IMR-90 (cell line): ENCODE data around the gene MCUB. TPM values are rescaled to one million over a fixed set of nuclear protein-coding genes. Genes with fewer than 3 reads are reported as not detected.

Experiments used
- ATAC-seq: fragments of 200-7000 bp; cut with Tn5 transposase; 2 replicates; pipeline ENCODE4 v1.9.1; 2020; ENCODE audit warnings: low read depth, mild to moderate bottlenecking, moderate library complexity
- BruUV-seq: library from RNA; stranded (reverse); fragments of 400-500 nt; replicated peaks from 2 replicates; lab custom pipeline; 2021; lab: Mats Ljungman, UMichigan
- CTCF ChIA-PET: fragments of 300-600 bp; formaldehyde crosslinking; extraction: SDS; loops from one replicate; lab custom pipeline; 2021; ENCODE audit warnings: antibody characterized with exemption; lab: Yijun Ruan, JAX
- POLR2A ChIA-PET: fragments of 300-600 bp; sonication (Branson Sonifier 250); formaldehyde crosslinking; loops from one replicate; lab custom pipeline; 2022; ENCODE audit warnings: antibody characterized with exemption; ENCODE audit not compliant: unreplicated experiment; lab: Charles Lee
- DNase-seq: peaks from one replicate; pipeline ENCODE4 v3.0.0; 2013
- H2AFZ ChIP-seq: replicated peaks from 2 replicates; pipeline ENCODE3; 2013; ENCODE audit warnings: low read length, mild to moderate bottlenecking; ENCODE audit not compliant: poor library complexity
- H2AK5ac ChIP-seq: 2 replicates; pipeline ENCODE4 v1.6.1; 2013; ENCODE audit warnings: low read depth, low read length, inconsistent platforms
- H2AK9ac ChIP-seq: replicated peaks from 2 replicates; pipeline ENCODE3; 2013; ENCODE audit warnings: mild to moderate bottlenecking, low read depth, low read length, moderate library complexity; ENCODE audit not compliant: poor library complexity
- H2BK120ac ChIP-seq: 2 replicates; pipeline ENCODE4 v1.6.1; 2013; ENCODE audit warnings: low read depth, low read length, inconsistent platforms
- H2BK15ac ChIP-seq: 3 replicates; pipeline ENCODE4 v1.6.1; 2013; ENCODE audit warnings: low read depth, low read length, inconsistent platforms
- H2BK20ac ChIP-seq: 2 replicates; pipeline ENCODE4 v1.6.1; 2013; ENCODE audit warnings: low read depth, mild to moderate bottlenecking, inconsistent platforms, low read length, moderate library complexity
- H2BK5ac ChIP-seq: 2 replicates; pipeline ENCODE4 v1.6.1; 2013; ENCODE audit warnings: mild to moderate bottlenecking, low read depth, low read length, inconsistent platforms; ENCODE audit not compliant: poor library complexity, severe bottlenecking
- H3K14ac ChIP-seq: replicated peaks from 2 replicates; pipeline ENCODE4 v1.6.1; 2013; ENCODE audit warnings: low read depth, low read length, inconsistent platforms
- H3K18ac ChIP-seq: 2 replicates; pipeline ENCODE4 v1.6.1; 2013; ENCODE audit warnings: low read depth, low read length, control low read depth
- H3K23ac ChIP-seq: 2 replicates; pipeline ENCODE4 v1.6.1; 2013; ENCODE audit warnings: low read depth, low read length, inconsistent platforms
- H3K27ac ChIP-seq: 2 replicates; pipeline ENCODE4 v1.5.1; 2013; ENCODE audit warnings: mild to moderate bottlenecking, control low read depth, low read length; ENCODE audit not compliant: insufficient read depth
- H3K27me3 ChIP-seq: 2 replicates; pipeline ENCODE4 v1.6.1; 2013; ENCODE audit warnings: low read length; ENCODE audit not compliant: control insufficient read depth, insufficient read depth
- H3K36me3 ChIP-seq: 2 replicates; pipeline ENCODE4 v1.6.1; 2013; ENCODE audit warnings: low read length, mixed read lengths; ENCODE audit not compliant: control insufficient read depth, insufficient read depth
- H3K4ac ChIP-seq: 2 replicates; pipeline ENCODE4 v1.6.1; 2013; ENCODE audit warnings: low read depth, low read length, inconsistent platforms
- H3K4me1 ChIP-seq: 2 replicates; pipeline ENCODE4 v1.6.1; 2013; ENCODE audit warnings: low read length, mixed read lengths; ENCODE audit not compliant: control insufficient read depth, insufficient read depth
- H3K4me2 ChIP-seq: 2 replicates; pipeline ENCODE4 v1.6.1; 2013; ENCODE audit warnings: low read depth, mild to moderate bottlenecking, control low read depth, low read length, moderate library complexity
- H3K4me3 ChIP-seq: 2 replicates; pipeline ENCODE4 v1.5.1; 2013; ENCODE audit warnings: low read depth, mild to moderate bottlenecking, control low read depth, low read length, moderate library complexity; ENCODE audit not compliant: insufficient read depth
- H3K56ac ChIP-seq: 2 replicates; pipeline ENCODE4 v1.6.1; 2013; ENCODE audit warnings: low read length, inconsistent platforms; ENCODE audit not compliant: insufficient read depth; ENCODE audit errors: extremely low read depth
- H3K79me1 ChIP-seq, 2 experiments: 2 replicates each; pipeline ENCODE4 v1.6.1; 2013; ENCODE audit warnings: low read length in 2 of 2, inconsistent platforms in 1 of 2, low read depth in 1 of 2
- H3K9ac ChIP-seq: 2 replicates; pipeline ENCODE4 v1.6.1; 2013; ENCODE audit warnings: low read depth, low read length, control low read depth
- H3K9me1 ChIP-seq: 2 replicates; pipeline ENCODE4 v1.6.1; 2013; ENCODE audit warnings: low read length, inconsistent platforms; ENCODE audit not compliant: insufficient read depth
- H3K9me3 ChIP-seq: 2 replicates; pipeline ENCODE4 v1.6.1; 2013; ENCODE audit warnings: low read length; ENCODE audit not compliant: control insufficient read depth, insufficient read depth
- H4K20me1 ChIP-seq: 2 replicates; pipeline ENCODE4 v1.6.1; 2013; ENCODE audit warnings: low read length, inconsistent platforms; ENCODE audit not compliant: insufficient read depth
- H4K5ac ChIP-seq: 2 replicates; pipeline ENCODE4 v1.6.1; 2013; ENCODE audit warnings: mild to moderate bottlenecking, low read depth, low read length, control low read depth
- H4K8ac ChIP-seq, 2 experiments: 2 replicates each; pipeline ENCODE4 v1.6.1; 2013; ENCODE audit warnings: low read depth in 2 of 2, low read length in 2 of 2, control low read depth in 1 of 2, inconsistent platforms in 1 of 2
- H4K91ac ChIP-seq: 2 replicates; pipeline ENCODE4 v1.6.1; 2013; ENCODE audit warnings: low read depth, low read length, inconsistent platforms; ENCODE audit not compliant: insufficient read depth
- BHLHE40 ChIP-seq: fragments of 150-350 bp; IDR thresholded peaks from 2 replicates; pipeline ENCODE4 v1.6.1; 2016; ENCODE audit warnings: mild to moderate bottlenecking, low read depth, low read length
- CEBPB ChIP-seq: IDR thresholded peaks from 2 replicates; pipeline ENCODE4 v1.6.1; 2012; ENCODE audit warnings: low read depth, low read length, improper control_type of control experiment
- CHD1 ChIP-seq: IDR thresholded peaks from 2 replicates; pipeline ENCODE4 v1.6.1; 2012; ENCODE audit warnings: low read depth, low read length, improper control_type of control experiment
- CTCF ChIP-seq: conservative IDR thresholded peaks from 2 replicates; pipeline ENCODE4 v1.5.1; 2012; ENCODE audit warnings: mild to moderate bottlenecking, low read depth, low read length, improper control_type of control experiment
- FOS ChIP-seq: fragments of 150-350 bp; IDR thresholded peaks from 2 replicates; pipeline ENCODE4 v1.6.1; 2016; ENCODE audit warnings: low read depth, low read length
- MAFK ChIP-seq: IDR thresholded peaks from 2 replicates; pipeline ENCODE4 v1.6.1; 2012; ENCODE audit warnings: low read depth, low read length, improper control_type of control experiment
- MAZ ChIP-seq: IDR thresholded peaks from 2 replicates; pipeline ENCODE4 v1.6.1; 2012; ENCODE audit warnings: low read depth, mild to moderate bottlenecking, low read length, improper control_type of control experiment, moderate library complexity, borderline replicate concordance
- MXI1 ChIP-seq: IDR thresholded peaks from 2 replicates; pipeline ENCODE4 v1.6.1; 2012; ENCODE audit warnings: low read depth, mild to moderate bottlenecking, low read length, moderate library complexity, borderline replicate concordance
- NFE2L2 ChIP-seq: fragments of 150-350 bp; IDR thresholded peaks from 2 replicates; pipeline ENCODE4 v1.6.1; 2016; ENCODE audit warnings: low read depth, mild to moderate bottlenecking, low read length
- POLR2A ChIP-seq: IDR thresholded peaks from 2 replicates; pipeline ENCODE4 v1.6.1; 2012; ENCODE audit warnings: mild to moderate bottlenecking, low read depth, low read length
- RAD21 ChIP-seq: IDR thresholded peaks from 2 replicates; pipeline ENCODE4 v1.6.1; 2012; ENCODE audit warnings: low read length, improper control_type of control experiment
- RCOR1 ChIP-seq: IDR thresholded peaks from 2 replicates; pipeline ENCODE4 v1.6.1; 2012; ENCODE audit warnings: mild to moderate bottlenecking, low read length, improper control_type of control experiment; ENCODE audit not compliant: insufficient replicate concordance
- RFX5 ChIP-seq: IDR thresholded peaks from 2 replicates; pipeline ENCODE4 v1.8.0; 2012; ENCODE audit warnings: low read depth, mild to moderate bottlenecking, low read length, moderate library complexity
- SMC3 ChIP-seq: fragments of 150-350 bp; IDR thresholded peaks from 2 replicates; pipeline ENCODE4 v1.6.1; 2016; ENCODE audit warnings: low read depth, mild to moderate bottlenecking, antibody characterized with exemption, low read length, moderate library complexity
- WGBS, 2 experiments: methylation state at CpG; one replicate each; pipeline versions ENCODE4 v1.1.5 to v1.1.7; 2013; ENCODE audit warnings: missing lambda C conversion rate in 2 of 2; ENCODE audit not compliant: insufficient read length in 1 of 2; ENCODE audit errors: extremely low coverage in 2 of 2; 5-methylcytosine and 5-hydroxymethylcytosine counted together
- dilution Hi-C: fragments of 300-500 bp; cut with HindIII; formaldehyde crosslinking; loops from one replicate; pipeline ENCODE4 v1.14.3; 2018; ENCODE audit warnings: low sequenced_read_pairs; ENCODE audit not compliant: unreplicated experiment
- in situ Hi-C: fragments of 300-500 bp; cut with MboI; formaldehyde crosslinking; loops from 3 replicates; pipeline ENCODE4 v1.14.3; 2019; ENCODE audit warnings: low sequenced_read_pairs, inconsistent platforms, mixed read lengths
- intact Hi-C: fragments of 100-400 bp; cut with micrococcal nuclease; formaldehyde crosslinking; loops from 2 replicates; pipeline ENCODE4 v1.10.0; 2022
- polyA plus RNA-seq, 3 experiments: library from polyadenylated mRNA; depleted of rRNA; stranded (reverse); fragments of >200 nt; gene quantifications; 2 replicates each; pipeline ENCODE4 v1.2.3, GENCODE V29; 2012; ENCODE audit warnings: low replicate concordance in 1 of 3
- total RNA-seq: library from RNA; depleted of rRNA; stranded (reverse); fragments of >200 nt; gene quantifications from 2 replicates; pipeline ENCODE4 v1.2.3, GENCODE V29; 2012
- TF ChIP-seq, protein P1 (sequence below): fragments of 150-350 bp; IDR thresholded peaks from 2 replicates; pipeline ENCODE4 v1.6.1; 2017; ENCODE audit warnings: mild to moderate bottlenecking, antibody characterized with exemption, low read length, low read depth
- TF ChIP-seq, protein P2 (sequence below): fragments of 150-350 bp; IDR thresholded peaks from 2 replicates; pipeline ENCODE4 v1.6.1; 2016; ENCODE audit warnings: low read depth, mild to moderate bottlenecking, low read length, moderate library complexity, borderline replicate concordance

The MCUB gene
- total and polyA plus RNA-seq, 2 of the 4 experiments (the other 2 are of a cell fraction): 18.5 to 20.4 TPM

DNA sequence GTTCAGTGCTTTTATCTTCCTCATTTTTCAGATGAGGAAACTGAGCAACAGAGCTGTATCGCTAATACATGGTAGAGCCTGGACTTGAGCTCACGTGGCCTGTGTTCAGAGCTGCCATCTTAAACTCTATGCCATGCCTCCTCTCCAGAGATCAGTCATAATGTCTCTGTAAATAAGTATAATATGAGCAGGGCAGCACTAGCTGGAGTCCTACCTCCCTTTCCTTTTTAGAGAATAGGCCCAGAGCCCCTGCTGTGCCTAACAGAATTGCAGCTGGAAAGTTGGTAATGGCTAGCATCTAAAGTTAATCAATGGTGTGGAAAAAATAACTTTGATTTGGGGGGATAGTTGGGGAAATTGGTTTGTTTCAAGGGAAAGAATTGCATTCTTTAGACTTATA lies 122.8 kb downstream of the MCUB start:
- BruUV-seq: no TSS peak
- Histone ChIP-seq H2BK5ac (no peak overlapping the region), H3K27me3 (no peaks in the 10 kb centered on the region), H3K56ac (no peak overlapping the region), H2AK5ac (no peak overlapping the region), H3K36me3 (peaks cover 4% of the 10 kb centered on the region; the same call in 1 of the 2 replicates), H3K79me1 (no peaks in the 10 kb centered on the region; a peak in 1 of 4 replicates), H3K27ac (no peak overlapping the region), H3K4me1 (no peaks in the 10 kb centered on the region), H2AFZ (no peak overlapping the region), H4K20me1 (no peaks in the 10 kb centered on the region), H3K23ac (no peak overlapping the region), H4K8ac (no peak overlapping the region), H3K9me3 (no peaks in the 10 kb centered on the region), H3K4me2 (no peak overlapping the region), H4K5ac (no peak overlapping the region), H3K4me3 (no peak overlapping the region), H3K9ac (no peak overlapping the region), H2BK20ac (no peak overlapping the region), H2BK120ac (no peak overlapping the region), H3K4ac (no peak overlapping the region), H4K91ac (no peak overlapping the region), H3K14ac (no peak overlapping the region), H2BK15ac (no peak overlapping the region), H2AK9ac (no peak overlapping the region), H3K9me1 (peaks cover 3% of the 10 kb centered on the region; the same call in 1 of the 2 replicates), H3K18ac (no peak overlapping the region)
- in situ Hi-C loops (no loop called here), intact Hi-C loops (no loop called here), dilution Hi-C loops (no loop called here)
- DNase-seq (no peak), ATAC-seq (no peak)
- no CpG with 5 or more reads among the region's 2 CpGs for WGBS, 2 experiments
- TF ChIP-seq, protein P1, sequence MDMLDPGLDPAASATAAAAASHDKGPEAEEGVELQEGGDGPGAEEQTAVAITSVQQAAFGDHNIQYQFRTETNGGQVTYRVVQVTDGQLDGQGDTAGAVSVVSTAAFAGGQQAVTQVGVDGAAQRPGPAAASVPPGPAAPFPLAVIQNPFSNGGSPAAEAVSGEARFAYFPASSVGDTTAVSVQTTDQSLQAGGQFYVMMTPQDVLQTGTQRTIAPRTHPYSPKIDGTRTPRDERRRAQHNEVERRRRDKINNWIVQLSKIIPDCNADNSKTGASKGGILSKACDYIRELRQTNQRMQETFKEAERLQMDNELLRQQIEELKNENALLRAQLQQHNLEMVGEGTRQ: no peak
- TF ChIP-seq BHLHE40: no peak
- no peak for TF ChIP-seq CHD1
- TF ChIP-seq, protein P2, sequence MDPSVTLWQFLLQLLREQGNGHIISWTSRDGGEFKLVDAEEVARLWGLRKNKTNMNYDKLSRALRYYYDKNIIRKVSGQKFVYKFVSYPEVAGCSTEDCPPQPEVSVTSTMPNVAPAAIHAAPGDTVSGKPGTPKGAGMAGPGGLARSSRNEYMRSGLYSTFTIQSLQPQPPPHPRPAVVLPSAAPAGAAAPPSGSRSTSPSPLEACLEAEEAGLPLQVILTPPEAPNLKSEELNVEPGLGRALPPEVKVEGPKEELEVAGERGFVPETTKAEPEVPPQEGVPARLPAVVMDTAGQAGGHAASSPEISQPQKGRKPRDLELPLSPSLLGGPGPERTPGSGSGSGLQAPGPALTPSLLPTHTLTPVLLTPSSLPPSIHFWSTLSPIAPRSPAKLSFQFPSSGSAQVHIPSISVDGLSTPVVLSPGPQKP: no peak
- TF ChIP-seq RAD21: no peak
- TF ChIP-seq MAFK: no peak
- no peak for TF ChIP-seq FOS
- no peak for TF ChIP-seq MXI1
- TF ChIP-seq POLR2A: no peak
- no peak for TF ChIP-seq RCOR1
- no peak for TF ChIP-seq SMC3
- TF ChIP-seq CEBPB: no peak
- TF ChIP-seq NFE2L2: no peak
- no peak for TF ChIP-seq MAZ
- no peak for TF ChIP-seq RFX5
- no peak for TF ChIP-seq CTCF
- ChIA-PET CTCF (no interaction called here), POLR2A (no interaction called here)
